GM19043 (cell line): ENCODE data around the gene SCARF2.

ENCODE experiments used
- ATAC-seq: cut with Tn5 transposase; IDR thresholded peaks from one replicate; pipeline ENCODE4 v1.9.1; 2021; ENCODE audit warnings: low read depth; ENCODE audit not compliant: unreplicated experiment

Gene SCARF2

DNA sequence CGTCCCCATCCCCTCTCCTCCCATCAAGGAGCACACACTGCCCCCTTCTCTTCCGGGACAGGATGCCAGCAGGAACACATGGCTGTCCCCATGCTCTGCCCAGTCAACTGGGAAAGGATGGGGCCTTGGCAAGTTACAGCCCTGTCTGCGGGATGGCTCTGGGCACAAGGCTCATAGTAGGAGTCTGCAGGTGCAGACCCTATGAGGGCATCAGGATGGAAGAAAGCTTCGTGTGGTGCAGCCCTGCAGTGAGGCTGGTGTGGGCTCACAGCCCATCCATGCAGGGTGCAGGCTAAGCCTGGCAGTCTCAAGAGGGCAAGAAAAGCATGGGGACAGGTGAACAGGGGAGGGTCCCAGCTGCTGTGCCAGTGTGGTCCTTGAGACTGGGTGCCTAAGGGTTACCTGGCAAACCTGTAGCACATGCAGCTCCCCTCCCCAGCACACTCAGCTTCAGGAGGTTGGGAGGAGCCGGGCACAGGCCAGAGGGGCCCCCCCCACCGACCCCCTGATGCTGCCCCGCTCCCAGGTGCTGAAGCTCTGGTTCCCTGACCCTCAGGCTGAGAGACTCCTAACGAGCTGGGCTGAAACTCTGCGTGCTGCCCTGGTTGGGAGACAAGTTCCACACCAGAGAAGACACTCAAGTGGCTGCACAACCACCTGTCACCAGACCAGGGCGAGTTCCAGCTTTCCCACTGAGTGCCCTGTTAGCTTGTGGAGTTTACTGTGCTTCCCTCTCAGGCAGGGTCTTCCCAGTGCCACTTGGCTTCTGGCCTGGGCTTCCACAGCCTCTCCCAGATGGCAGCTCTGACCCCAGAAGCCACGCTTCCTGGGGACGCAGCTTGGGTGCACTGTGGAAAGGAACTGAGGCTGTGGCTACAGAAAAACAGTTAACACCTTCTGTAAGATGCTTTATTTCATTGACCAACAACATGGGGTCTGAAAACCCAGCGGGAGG lies 3.3 kb upstream of the SCARF2 start:
- ATAC-seq = no peak

DNA sequence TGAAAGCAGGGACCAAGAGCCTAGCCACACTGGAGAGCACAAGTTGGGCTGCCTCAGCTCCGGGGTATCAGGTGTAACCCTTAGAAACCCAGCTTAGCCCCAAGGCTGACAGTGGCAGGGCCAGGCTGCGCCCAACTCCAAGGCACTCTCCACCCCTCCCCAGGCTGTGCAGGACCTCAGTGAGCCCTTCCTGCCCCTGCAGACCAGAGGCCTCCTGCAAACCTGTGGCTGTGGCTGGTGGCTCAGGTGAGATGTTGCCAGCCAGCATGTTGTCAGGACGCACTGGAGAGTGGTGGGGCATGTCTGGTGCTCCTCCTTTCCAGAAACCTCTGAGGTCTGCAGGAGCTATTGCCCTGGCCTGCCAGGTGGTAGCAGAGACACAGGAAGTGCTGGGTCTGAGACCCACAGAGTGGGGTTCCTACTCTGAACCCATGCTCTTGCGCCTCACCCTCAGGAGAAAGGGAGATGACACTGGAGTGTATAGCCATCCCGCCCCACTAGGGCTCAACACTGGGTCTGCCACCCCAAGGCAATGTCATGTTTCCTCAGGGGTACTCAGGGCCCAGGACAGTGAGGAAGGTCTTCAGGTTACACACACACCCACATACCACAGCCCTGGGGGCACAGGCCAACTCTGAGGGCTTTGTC lies 2.4 kb upstream of the SCARF2 start:
- ATAC-seq = no peak

DNA sequence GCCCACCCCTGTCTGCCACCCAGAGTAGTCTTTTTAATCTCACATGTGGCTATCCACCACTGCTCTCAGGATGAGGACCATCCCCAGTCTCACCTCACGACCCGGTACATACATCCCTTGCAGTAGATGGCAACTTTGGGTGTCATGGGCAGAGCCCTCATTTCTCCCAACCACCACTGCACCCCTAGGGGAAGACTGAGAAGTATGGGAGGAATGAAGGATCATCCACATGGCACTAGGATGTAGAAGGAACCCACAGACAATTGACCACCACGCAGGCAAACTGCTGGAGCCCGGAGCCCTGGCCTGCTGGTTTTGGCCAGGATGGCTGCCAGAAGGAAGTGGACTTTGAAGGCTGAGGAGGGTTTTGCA lies 1.9 kb upstream of the SCARF2 start:
- ATAC-seq = no peak

DNA sequence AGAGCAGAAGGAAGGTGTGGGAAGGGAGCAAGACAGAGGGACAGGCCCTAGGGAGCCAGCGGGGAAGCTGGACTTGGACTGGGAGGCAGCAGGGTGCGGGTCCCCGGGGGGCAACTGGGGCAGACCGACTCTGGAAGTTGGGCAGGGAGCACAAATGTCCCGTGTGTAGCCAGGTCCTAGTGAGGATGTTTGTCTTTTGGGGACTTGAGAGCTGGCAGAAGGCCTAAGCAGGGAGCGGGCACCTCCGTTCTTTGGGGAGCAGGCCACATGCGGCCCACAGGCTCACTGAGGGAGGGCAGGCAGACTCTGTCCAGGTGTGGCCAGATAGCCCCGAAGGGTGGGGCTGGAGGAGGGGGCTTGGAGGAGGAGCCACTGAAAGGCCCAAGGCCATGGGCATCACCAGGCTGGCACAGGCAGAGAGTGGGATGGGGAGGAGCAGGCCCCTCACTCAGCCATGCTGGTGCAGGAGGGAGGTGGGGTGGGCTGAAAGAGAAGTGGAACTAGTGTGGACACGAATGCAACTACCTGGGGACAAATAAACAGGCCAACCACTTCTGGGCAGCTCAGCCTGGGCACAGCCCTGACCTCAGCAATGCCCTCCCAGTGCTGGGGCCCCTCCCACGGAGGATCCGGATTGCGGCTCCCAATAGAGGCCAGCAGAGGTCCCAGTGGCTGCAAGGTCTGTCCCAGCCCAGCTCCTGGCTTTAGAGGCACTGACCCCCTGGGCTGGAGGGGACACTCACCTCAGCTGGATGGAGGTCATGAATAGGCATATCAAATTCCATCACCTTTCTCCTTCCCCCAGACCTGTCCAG lies 1.3 kb upstream of the SCARF2 start:
- ATAC-seq = no peak

DNA sequence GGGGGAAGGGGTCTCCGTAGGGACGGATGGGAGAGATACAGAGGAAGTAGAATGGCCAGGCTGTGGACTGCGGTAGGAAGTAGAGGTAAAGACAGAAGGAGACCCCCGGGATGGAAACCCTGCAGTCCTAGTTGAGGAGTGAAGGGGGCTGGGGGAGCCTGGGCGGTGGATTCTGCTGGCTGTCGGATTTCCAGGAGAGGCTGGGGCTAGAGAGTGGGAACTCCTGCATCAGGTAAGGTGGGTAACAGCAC lies 727 bp upstream of the SCARF2 start:
- no peak for ATAC-seq

DNA sequence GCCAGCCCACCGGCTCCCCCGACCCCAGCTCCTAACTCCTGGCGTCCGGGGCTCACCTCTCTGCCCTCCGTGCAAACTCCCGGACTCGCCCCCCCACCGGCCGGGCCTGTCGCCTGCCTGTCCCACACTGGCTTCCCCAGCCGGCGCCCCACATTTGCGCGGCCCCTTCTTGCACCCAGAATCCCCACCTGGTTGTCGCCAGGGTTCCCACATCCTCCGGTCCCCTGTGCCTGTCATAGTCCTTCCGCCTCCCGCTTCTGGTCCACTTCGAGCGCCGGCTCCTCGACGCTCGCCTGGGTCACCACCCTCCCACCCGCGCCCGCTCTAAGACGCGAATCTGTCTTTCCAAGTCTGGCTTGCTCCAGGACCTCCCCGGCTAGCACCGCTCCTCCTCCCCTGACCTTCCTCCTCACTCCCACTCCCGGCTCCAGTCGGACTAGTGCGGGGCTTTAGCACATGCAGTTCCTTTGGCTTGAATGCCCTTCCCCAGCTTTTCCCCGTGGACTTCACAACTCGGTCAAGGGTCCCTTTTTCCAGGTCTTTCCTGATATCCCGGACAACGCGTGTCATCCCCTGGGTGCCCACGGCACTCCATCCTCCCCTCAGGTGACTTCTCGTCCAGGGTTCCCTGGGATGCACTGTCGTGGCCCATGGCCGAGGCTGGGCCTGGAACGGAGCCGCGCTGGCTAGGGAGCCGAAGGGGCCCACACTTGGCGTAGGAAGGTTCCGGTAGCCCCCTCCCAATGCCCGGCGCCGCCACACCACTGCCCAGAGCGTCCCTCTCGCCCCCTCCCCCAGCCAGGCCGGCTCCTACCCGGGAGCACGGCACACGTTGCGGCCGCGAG lies 635 bp downstream of the SCARF2 start:
- ATAC-seq = no peak

DNA sequence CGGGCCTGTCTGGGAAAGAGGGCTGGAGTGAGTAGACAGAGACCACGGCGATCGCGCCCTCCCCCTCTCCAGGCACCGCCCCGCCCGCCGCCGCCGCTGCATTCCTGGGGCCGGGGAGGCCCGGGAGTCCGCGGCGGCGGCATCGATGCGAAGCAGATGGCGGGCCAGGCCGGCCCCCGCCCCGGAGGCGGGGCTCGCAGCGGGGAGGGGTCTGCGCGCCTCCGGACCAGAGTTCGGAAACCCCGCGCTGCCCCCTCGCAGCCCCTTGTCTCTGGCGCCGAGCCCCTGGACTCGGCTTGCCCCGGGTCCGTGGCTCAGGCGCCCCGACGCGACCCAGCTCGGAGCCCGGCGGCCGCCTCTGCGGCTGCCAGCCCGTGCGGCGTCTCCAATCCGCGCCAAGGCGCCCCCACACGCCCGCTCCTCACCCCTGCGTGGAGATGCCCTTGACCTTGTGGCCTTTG lies 1.3 kb downstream of the SCARF2 start:
- ATAC-seq = no peak

DNA sequence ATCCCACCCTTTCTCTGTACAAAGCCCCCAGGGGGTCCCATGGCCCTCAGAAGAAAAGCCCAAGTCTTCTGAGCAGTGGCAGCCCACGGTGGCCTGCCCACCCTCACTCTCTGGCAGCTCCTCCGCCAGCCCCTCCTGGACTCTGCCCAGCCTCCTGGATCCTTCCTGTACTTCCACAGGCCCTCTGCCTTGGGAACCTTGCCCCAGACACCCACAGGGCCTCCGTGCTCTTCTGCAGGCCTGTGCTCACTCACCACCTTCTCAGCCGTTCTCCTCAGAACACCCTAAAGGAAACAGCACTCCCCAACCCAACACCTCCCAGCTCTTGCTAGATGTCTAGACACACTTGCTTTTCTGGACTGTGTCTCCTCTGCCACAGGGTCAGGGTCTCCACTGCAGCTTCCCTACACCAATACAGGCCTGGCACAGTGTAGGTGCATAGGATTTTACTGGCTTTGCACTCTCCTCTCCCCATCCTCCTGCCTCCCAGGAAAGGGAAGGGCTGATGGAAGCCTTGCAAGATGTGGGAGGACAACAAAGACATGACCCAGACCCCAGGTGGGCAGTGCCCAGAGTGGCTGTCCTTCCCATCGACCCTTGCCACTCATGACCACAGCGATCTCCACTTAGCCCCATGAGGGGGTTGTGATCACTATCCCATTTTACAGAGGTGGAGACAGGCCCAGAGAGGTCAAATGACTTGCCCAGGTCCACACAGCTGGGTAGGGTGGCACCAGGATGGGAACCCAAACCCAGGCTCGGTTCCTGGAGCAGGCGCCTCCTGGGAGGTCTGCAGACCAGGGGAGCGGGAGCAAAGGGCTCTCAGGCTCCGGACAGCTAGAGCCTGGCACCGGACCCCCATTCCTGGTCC lies 2.0 kb downstream of the SCARF2 start:
- no peak for ATAC-seq

DNA sequence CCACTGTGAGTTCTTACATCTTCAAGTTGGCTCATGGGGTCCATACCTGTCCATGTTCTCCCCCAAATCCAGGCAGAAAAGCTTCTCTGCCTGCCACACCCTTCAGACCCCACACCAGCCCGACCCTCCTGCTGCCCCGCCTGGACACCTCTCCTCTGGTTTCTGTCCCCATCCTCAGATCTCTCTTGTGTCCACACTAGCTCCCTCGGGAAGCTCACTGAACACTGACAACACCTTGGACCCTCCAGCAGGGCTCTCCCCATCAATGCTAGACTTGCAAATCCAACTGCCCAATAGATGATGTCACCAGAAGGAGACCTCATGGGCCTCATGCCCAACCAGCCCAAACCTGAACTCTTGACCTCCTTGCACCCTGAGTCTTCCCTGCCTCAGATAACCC lies 2.9 kb downstream of the SCARF2 start:
- no peak for ATAC-seq

DNA sequence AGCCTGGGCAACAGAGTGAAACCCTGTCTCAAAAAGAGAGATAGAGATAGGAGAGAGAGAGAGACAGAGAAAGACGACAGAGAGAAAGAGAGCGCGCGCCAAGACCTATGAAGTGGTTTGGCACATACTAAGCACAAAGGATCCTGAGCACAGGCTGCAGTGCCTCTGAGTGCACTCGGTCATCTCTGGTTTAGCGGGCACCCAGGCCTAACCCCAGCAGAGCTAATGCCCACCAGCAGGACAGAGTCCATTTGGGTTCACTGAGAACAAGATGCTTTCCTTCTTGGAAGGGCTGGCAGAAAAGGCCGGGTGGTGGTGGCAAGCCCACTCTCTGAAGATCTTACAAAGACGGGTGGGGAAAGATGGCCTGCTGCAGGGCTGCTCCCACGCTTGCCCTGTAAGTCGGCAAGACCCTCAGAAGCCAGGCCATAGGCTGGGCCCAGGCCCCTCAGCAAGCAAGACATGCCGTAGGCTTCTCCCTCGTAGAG lies 3.3 kb downstream of the SCARF2 start:
- no peak for ATAC-seq

DNA sequence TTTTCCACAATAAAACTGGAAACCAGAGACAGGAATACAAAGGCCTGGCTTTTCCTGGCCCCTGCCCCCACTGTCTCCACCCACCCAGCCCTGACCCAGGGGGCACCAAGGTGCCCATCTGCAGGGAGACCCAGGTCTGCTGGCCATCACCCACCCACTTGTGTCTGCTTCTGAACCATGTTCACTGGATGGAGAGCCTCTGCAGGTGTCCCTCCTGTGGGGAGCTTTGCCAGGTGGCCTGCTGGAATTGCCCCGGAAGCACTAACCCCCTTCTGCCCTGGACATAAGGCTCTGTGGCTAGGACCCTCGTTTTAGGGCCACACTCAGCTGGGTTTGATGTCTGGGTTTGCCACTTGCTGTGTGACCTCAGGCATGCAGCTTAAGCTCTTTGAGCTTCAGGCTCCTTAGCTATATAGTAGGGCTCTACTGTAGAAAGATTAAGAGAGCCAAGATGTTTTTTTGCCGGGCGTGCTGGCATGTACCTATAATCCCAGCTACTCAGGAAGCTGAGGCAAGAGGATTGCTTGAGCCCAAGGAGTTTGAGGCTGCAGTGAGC lies 3.9 kb downstream of the SCARF2 start:
- no peak for ATAC-seq

DNA sequence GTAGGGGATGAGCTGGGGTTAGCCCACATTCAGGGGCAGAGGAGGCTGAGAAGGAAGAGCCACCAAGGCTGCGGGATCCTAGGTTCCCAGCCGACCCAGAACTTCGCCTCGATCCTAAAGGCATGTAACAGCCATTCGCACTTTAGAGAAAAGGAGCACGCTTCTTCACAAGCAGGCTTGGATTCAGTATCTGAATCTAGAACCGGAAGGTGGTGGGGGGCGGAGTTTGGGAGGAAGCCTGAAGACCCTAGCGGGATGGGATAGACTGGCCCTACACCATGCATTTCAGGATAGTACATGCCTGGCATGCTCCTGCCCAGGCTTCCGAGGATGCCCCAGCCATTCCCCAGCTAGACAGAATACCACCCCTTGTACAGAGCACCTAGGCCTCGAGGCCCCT lies 4.4 kb downstream of the SCARF2 start:
- ATAC-seq = no peak

DNA sequence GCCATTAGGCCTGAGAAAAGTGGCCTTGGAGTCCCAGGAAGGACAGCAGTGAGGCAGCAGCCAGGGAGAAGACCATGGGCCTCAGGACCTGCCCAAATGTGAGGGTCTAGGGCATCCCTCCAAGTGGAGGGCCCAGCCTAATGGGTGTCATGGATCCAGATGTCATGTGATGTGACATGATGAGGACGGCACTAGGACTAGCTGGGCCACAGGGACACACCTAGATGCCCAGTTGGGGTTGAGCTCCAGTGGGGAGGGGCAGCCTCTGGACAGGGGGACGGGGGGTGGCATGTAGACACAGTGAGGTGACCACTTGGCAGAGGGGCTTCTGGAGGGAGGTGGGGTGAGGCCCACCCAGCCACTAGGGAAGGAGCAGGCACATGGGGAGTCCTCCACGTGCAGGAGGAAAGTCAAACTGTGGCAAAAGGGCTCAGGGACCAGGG lies 5.4 kb downstream of the SCARF2 start:
- ATAC-seq = no peak

DNA sequence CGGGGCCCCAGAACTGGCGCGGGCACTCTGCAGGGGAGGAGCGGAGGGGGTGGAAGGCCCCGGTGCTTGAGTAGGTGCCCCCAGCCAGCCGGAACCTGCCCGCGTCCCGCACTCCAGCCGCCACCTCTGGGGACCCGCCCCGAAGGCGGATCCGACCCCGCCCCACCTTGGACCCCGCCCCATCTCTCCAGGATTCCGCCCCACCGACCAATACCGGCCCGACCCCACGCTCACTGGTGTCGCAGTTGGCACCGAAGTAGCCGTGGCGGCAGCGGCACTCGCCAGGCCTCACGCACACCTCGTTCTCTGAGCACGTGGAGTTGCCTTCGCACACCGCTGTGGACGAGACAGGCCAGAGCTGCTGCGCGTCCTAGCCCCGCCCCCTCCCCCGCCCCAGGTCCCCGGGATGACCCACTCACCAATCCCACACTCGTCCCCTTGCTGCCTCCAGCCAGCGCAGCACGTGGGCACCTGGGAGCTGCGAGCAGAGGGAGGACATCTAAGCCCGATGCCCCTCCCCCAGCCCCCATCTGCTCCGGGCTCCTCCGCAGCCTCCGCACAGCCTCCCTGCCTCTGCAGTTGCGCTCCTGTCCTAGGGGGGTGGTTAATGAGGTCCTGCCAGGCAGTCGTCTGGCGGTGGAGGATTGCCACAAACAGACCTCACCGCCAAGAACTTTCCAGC lies 6.0 kb downstream of the SCARF2 start:
- ATAC-seq = no peak

DNA sequence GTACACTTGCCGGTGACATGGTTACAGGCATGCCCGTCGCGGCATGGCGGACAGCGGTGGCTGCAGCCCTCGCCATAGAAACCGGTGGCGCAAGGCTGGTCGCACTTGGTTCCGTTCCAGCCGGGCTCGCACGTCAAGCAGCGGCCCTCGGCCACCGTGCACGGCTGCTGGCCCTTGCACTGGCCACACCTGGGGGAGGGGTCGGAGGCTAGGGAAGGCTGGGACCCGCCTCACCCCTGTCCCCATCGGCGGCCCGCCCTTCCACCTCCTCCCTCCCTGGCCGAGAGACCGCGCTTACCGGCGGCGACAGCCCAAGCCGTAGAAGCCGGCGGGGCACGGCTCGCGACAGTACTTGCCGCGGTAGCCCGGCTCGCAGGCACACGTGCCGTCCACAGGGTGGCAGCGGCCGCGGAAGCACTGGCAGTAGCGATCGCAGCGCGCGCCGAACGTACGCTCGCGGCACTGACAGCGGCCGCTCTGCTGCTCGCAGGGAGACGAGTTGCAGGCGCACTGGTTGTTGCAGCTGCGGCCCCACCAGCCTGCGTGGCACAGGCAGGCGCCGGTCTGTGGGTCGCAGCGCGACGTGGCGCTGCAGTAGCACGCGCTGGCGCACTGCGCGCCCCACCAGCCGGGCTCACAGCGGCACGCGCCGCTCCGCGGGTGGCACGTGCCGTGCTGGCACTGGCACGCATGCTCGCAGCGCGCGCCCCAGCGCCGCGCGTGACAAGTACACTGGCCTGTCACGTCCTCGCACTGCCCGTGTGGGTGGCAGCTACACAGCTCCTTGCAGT lies 6.7 kb downstream of the SCARF2 start:
- ATAC-seq = no peak

DNA sequence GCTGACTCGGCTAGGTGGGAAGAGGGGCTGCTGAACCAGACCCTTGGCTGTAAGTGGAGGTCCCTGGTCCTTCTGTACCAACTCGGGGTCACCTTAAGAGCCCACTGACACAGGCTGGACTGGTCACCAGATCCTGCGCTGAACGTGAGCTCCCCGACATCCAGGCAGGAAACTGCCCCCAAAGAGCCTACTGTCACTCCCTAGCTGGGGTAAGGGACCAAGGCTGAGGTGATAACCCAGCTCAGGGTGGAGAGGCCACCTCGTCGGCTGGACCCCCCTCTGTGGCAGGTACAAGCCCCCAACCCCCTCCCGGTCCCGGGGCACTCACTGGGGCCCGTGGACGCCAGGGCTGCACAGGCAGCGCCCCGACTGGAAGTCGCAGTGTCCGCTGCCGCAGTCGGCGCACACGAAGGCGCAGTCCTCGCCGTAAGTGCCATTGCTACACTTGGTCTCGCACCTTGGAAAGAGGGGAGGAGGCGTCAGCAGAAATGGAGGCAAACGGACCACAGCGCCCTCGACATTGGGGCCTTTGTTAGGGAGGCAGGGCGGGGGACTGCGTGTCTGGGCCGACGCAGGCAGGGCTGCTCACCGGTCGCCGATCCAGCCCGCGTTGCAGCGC lies 7.4 kb downstream of the SCARF2 start:
- no peak for ATAC-seq
